ENCODE measurements around the gene ZNHIT3. TPM values are rescaled to one million over a fixed set of nuclear protein-coding genes. Genes with fewer than 3 reads are reported as not detected.

ZNHIT3 gene
- total and polyA plus RNA-seq, 2 of the 13 experiments (the other 11 are each of a cell fraction or from before 2014, with no cell fraction given): 66.6 to 77.4 TPM

DNA sequence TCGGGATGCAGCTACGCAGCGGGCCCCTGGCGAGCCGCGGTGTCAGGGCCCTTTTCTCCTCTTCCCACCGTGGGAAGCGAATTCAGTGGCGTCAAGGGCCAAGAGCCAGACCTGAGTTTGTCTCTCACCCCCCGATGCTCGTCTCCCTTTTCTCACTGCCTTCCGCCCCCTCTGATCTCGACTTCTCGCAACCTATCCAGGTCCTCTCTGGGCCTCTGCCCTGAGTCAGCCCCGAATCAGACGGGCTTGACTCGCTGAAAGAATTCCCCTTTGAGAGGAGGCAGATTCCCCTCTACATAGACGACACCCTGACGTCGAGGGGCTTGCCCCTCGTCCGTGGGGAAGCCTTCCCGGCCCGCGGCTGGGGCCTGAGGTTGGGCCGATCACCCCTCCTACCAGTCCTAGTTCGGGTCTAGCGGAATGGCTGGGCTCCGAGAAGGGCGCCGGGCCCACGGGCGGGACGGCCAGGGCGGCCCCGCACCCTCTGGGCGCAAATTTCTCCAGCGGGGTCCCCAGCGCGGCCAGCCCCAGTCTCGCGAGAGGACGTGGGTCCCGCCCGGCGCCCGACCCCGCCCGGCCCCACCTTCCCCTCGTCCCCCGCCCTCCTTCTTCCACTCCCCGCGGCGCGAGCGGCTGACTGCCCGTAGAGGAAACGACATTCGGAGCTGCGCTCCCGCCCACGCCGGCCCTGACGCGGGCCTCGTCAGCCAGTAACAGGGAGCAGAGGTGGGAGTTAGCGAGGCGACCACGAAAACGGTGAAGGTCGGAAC lies 58.0 kb downstream of the ZNHIT3 start, which contains the start of gene GGNBP2 (continued):
- TF ChIP-seq, protein P1, sequence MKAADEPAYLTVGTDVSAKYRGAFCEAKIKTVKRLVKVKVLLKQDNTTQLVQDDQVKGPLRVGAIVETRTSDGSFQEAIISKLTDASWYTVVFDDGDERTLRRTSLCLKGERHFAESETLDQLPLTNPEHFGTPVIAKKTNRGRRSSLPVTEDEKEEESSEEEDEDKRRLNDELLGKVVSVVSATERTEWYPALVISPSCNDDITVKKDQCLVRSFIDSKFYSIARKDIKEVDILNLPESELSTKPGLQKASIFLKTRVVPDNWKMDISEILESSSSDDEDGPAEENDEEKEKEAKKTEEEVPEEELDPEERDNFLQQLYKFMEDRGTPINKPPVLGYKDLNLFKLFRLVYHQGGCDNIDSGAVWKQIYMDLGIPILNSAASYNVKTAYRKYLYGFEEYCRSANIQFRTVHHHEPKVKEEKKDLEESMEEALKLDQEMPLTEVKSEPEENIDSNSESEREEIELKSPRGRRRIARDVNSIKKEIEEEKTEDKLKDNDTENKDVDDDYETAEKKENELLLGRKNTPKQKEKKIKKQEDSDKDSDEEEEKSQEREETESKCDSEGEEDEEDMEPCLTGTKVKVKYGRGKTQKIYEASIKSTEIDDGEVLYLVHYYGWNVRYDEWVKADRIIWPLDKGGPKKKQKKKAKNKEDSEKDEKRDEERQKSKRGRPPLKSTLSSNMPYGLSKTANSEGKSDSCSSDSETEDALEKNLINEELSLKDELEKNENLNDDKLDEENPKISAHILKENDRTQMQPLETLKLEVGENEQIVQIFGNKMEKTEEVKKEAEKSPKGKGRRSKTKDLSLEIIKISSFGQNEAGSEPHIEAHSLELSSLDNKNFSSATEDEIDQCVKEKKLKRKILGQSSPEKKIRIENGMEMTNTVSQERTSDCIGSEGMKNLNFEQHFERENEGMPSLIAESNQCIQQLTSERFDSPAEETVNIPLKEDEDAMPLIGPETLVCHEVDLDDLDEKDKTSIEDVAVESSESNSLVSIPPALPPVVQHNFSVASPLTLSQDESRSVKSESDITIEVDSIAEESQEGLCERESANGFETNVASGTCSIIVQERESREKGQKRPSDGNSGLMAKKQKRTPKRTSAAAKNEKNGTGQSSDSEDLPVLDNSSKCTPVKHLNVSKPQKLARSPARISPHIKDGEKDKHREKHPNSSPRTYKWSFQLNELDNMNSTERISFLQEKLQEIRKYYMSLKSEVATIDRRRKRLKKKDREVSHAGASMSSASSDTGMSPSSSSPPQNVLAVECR (CRISPR knock-in tag; IDR thresholded peaks at IDR 0.05; ENCODE audit: borderline replicate concordance): peak; percentile 76
- TF ChIP-seq THRA (CRISPR knock-in tag; IDR thresholded peaks at IDR 0.05; ENCODE audit: borderline replicate concordance) (no peak), CBX1 (IDR thresholded peaks at IDR 0.05; ENCODE audit: low read depth) (peak; percentile 24), ZNF232 (CRISPR knock-in tag; IDR thresholded peaks at IDR 0.05; ENCODE audit: borderline replicate concordance) (no peak; the same call in 1 of the 2 replicates), ZNF781 (CRISPR knock-in tag; IDR thresholded peaks at IDR 0.05; ENCODE audit: borderline replicate concordance, not compliant biosample characterization) (no peak), MNT (IDR thresholded peaks at IDR 0.05) (no peak), ZNF3 (CRISPR knock-in tag; IDR thresholded peaks at IDR 0.05) (no peak), BCLAF1 (IDR thresholded peaks at IDR 0.05) (no peak), ZBED4 (CRISPR knock-in tag; IDR thresholded peaks at IDR 0.05; ENCODE audit: borderline replicate concordance) (no peak), ZSCAN9 (CRISPR knock-in tag; IDR thresholded peaks at IDR 0.05; ENCODE audit: borderline replicate concordance) (peak; percentile 83), NCOA1 (CRISPR knock-in tag; IDR thresholded peaks at IDR 0.05) (no peak), NFIC (IDR thresholded peaks at IDR 0.05; ENCODE audit: low read length) (no peak)
- TF ChIP-seq, protein P2, sequence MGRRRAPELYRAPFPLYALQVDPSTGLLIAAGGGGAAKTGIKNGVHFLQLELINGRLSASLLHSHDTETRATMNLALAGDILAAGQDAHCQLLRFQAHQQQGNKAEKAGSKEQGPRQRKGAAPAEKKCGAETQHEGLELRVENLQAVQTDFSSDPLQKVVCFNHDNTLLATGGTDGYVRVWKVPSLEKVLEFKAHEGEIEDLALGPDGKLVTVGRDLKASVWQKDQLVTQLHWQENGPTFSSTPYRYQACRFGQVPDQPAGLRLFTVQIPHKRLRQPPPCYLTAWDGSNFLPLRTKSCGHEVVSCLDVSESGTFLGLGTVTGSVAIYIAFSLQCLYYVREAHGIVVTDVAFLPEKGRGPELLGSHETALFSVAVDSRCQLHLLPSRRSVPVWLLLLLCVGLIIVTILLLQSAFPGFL (CRISPR knock-in tag; IDR thresholded peaks at IDR 0.05): no peak
